GM12891 (cell line): ENCODE data around the gene HLA-DPA1.

Experiments used
- PAX5 ChIP-seq: IDR thresholded peaks from 2 replicates; pipeline ENCODE4 v1.6.1; 2011; ENCODE audit warnings: low read length, moderate library complexity, mild to moderate bottlenecking; ENCODE audit not compliant: insufficient read depth, severe bottlenecking
- POLR2A ChIP-seq: IDR thresholded peaks from 2 replicates; pipeline ENCODE4 v1.6.1; 2011; ENCODE audit warnings: low read depth, low read length, control low read depth
- POLR2AphosphoS5 ChIP-seq: IDR thresholded peaks from 2 replicates; pipeline ENCODE4 v1.6.1; 2011; ENCODE audit warnings: low read depth, low read length, control low read depth
- SPI1 ChIP-seq: IDR thresholded peaks from 2 replicates; pipeline ENCODE4 v1.6.1; 2011; ENCODE audit warnings: low read depth, low read length, control low read depth
- TAF1 ChIP-seq: IDR thresholded peaks from 2 replicates; pipeline ENCODE4 v1.6.1; 2011; ENCODE audit warnings: low read depth, low read length, control low read depth

DNA sequence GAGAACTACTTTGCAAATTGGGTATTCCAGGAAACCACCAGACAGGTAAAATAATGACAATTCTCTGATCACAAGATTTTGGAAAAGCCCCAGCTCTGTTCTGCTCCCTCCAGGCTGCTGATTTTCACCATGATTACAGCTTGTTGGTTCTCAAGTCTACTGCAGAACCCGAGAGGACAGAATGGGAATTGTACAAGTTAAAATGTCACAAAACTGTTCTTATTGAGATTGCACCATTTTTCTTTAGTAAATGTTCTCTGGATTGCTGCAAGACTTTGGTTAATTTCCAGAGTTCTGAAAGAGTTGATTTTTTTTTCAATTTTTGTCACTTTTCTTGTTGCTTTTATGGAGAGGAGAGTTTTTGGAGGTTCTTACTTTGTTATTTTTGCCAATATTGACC is 36.9 kb downstream of the HLA-DPA1 start:
- TF ChIP-seq PAX5: no peak
- TF ChIP-seq POLR2A: no peak
- no peak for TF ChIP-seq POLR2AphosphoS5
- no peak for TF ChIP-seq TAF1
- no peak for TF ChIP-seq SPI1
